Measurements from ENCODE around the gene ODR4.

DNA sequence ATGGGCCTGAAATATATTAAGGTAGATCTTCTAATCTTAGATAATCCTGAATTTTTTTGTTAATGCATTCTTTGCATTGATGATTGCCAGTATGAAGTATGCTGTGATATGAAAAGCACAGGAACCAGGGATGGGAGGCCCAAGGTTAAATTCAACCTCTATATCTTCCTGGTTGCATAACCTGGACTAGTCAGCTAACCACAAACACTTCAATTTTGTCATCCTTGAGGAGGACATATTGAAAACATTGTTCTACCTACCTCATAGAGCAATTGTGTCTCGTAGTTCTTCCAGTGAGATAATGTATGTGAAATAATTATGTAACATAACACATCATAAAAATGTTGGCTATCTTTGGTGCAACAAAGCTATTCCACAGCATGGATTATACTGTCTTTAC is 59.7 kb downstream of the ODR4 start:
- TF ChIP-seq, protein P1, sequence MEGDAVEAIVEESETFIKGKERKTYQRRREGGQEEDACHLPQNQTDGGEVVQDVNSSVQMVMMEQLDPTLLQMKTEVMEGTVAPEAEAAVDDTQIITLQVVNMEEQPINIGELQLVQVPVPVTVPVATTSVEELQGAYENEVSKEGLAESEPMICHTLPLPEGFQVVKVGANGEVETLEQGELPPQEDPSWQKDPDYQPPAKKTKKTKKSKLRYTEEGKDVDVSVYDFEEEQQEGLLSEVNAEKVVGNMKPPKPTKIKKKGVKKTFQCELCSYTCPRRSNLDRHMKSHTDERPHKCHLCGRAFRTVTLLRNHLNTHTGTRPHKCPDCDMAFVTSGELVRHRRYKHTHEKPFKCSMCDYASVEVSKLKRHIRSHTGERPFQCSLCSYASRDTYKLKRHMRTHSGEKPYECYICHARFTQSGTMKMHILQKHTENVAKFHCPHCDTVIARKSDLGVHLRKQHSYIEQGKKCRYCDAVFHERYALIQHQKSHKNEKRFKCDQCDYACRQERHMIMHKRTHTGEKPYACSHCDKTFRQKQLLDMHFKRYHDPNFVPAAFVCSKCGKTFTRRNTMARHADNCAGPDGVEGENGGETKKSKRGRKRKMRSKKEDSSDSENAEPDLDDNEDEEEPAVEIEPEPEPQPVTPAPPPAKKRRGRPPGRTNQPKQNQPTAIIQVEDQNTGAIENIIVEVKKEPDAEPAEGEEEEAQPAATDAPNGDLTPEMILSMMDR (IDR thresholded peaks at IDR 0.05 in 4 of 5, conservative IDR thresholded peaks at IDR 0.05 in 1 of 5), result no peak
- no peak for TF ChIP-seq POLR2A (IDR thresholded peaks at IDR 0.05)

All from gastrocnemius medialis (tissue), 4 donors.